Measurements from ENCODE around the gene NUP62. TPM values are rescaled to one million over a fixed set of nuclear protein-coding genes. Genes with fewer than 3 reads are reported as not detected.

NUP62 gene
- total RNA-seq, 1 donor from 2014 or later: 36.5 TPM

DNA sequence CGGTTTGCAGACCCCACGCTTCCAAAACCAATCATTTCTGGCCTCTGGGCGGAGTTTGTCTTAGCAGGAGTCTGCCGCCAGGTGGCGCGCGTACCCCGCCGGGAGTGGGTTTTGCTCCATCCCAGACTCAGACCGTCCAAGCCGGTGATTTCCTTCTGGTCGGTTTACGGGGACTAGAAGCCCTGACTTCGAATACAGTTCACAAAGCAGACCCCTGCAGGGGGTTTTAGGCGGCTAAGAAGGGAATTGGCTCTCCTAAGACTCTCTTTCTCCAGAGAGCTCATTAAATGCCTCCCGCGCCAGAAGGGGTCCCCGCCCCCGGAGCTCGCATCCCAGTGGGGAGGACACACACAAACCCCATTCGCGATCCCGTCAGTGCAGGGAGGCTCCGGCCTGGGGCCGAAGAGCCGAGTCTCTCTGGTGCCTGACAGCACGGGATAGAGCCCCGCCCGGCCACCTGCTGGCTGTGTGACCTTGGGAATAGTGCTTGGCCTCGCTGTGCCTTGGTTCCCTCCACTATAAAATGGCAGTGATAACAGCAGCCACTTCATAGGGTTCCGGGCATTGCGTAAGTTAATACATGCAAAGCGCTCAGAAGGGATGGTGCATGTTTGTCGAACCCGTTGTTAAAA lies 8.6 kb upstream of the NUP62 start:
- intact Hi-C loops (cut with DNase I): no loop called here
- peaks cover 2% of the 10 kb centered on the region for H3K36me3 ChIP-seq
- DNase-seq: peak; percentile 86
- no peaks in the 10 kb centered on the region for H3K27me3 ChIP-seq (ENCODE audit: low read depth)
- peak; percentile 91 to 92 for ATAC-seq
- TF ChIP-seq, protein P1, sequence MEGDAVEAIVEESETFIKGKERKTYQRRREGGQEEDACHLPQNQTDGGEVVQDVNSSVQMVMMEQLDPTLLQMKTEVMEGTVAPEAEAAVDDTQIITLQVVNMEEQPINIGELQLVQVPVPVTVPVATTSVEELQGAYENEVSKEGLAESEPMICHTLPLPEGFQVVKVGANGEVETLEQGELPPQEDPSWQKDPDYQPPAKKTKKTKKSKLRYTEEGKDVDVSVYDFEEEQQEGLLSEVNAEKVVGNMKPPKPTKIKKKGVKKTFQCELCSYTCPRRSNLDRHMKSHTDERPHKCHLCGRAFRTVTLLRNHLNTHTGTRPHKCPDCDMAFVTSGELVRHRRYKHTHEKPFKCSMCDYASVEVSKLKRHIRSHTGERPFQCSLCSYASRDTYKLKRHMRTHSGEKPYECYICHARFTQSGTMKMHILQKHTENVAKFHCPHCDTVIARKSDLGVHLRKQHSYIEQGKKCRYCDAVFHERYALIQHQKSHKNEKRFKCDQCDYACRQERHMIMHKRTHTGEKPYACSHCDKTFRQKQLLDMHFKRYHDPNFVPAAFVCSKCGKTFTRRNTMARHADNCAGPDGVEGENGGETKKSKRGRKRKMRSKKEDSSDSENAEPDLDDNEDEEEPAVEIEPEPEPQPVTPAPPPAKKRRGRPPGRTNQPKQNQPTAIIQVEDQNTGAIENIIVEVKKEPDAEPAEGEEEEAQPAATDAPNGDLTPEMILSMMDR (IDR thresholded peaks at IDR 0.05): peak; percentile 97
- H3K4me3 ChIP-seq: no peak overlapping the region
- no peak overlapping the region for H3K27ac ChIP-seq
- peaks cover 10% of the 10 kb centered on the region for H3K4me1 ChIP-seq
- no peaks in the 10 kb centered on the region for H3K9me3 ChIP-seq

DNA sequence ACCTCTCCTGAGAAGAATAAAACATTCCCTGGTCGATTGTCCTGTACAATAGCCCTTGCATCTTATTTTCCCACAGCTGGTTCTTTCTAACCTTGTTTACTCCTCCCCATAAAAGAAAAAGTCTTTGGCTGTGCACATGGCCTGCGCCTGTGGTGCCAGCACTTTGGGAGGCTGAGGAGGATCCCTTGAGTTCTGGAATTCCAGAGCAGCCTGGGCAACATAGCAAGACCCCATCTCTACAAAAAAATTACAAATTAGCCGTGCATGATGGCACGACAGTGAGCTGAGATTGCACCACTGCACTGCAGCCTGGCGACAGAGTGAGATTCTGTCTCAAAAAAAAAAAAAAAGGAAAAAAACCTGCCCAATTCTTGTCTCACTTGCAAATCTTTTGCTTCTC lies 7.2 kb upstream of the NUP62 start:
- no peak overlapping the region for H3K4me3 ChIP-seq
- DNase-seq: peak; percentile 10
- H3K36me3 ChIP-seq: peaks cover 4% of the 10 kb centered on the region
- no peak overlapping the region for H3K27ac ChIP-seq
- peaks cover 10% of the 10 kb centered on the region for H3K4me1 ChIP-seq
- H3K27me3 ChIP-seq (ENCODE audit: low read depth): no peaks in the 10 kb centered on the region
- TF ChIP-seq, protein P1 (IDR thresholded peaks at IDR 0.05): no peak
- ATAC-seq: no peak
- no peaks in the 10 kb centered on the region for H3K9me3 ChIP-seq
- intact Hi-C loops (cut with DNase I): no loop called here

DNA sequence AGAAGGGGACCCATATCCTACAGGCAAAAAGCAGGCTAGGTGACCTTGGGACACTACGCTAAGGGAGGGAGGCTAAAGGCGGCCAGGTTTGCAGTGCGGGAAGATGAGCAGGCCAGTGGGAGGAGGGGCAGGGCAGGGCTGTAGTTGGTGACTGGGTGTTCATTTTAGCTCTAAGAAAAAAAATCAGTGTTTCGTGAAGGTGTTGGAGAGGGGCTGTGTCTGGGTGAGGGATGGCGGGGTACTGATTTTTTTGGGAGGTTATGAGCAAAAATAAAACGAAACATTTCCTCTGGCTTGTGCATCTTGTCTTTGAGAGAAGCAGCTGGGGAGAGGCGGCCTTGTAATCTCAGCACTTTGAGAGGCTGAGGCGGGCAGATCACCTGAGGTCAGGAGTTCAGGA lies 4.3 kb upstream of the NUP62 start:
- H3K4me1 ChIP-seq: peaks cover 15% of the 10 kb centered on the region
- intact Hi-C loops (cut with DNase I): no loop called here
- H3K9me3 ChIP-seq: no peaks in the 10 kb centered on the region
- H3K36me3 ChIP-seq: peaks cover 4% of the 10 kb centered on the region
- H3K27me3 ChIP-seq (ENCODE audit: low read depth): no peaks in the 10 kb centered on the region
- no peak overlapping the region for H3K27ac ChIP-seq
- no peak for DNase-seq
- TF ChIP-seq, protein P1 (IDR thresholded peaks at IDR 0.05): no peak
- no peak overlapping the region for H3K4me3 ChIP-seq
- ATAC-seq: no peak

DNA sequence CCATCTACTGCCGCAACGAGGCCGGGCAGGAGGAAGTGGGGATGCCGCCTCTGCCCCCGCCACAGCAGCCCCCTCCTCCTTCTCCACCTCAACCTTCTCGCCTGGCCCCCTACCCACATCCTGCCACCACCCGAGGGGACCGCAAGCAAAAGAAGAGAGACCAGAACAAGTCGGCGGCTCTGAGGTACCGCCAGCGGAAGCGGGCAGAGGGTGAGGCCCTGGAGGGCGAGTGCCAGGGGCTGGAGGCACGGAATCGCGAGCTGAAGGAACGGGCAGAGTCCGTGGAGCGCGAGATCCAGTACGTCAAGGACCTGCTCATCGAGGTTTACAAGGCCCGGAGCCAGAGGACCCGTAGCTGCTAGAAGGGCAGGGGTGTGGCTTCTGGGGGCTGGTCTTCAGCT lies 3.4 kb upstream of the NUP62 start:
- TF ChIP-seq, protein P1 (IDR thresholded peaks at IDR 0.05): no peak
- no peaks in the 10 kb centered on the region for H3K27me3 ChIP-seq (ENCODE audit: low read depth)
- H3K4me1 ChIP-seq: peaks cover 20% of the 10 kb centered on the region
- no peak overlapping the region for H3K4me3 ChIP-seq
- no peaks in the 10 kb centered on the region for H3K9me3 ChIP-seq
- intact Hi-C loops (cut with DNase I): no loop called here
- H3K27ac ChIP-seq: no peak overlapping the region
- DNase-seq (no peak), ATAC-seq (no peak)
- peaks cover 4% of the 10 kb centered on the region for H3K36me3 ChIP-seq

DNA sequence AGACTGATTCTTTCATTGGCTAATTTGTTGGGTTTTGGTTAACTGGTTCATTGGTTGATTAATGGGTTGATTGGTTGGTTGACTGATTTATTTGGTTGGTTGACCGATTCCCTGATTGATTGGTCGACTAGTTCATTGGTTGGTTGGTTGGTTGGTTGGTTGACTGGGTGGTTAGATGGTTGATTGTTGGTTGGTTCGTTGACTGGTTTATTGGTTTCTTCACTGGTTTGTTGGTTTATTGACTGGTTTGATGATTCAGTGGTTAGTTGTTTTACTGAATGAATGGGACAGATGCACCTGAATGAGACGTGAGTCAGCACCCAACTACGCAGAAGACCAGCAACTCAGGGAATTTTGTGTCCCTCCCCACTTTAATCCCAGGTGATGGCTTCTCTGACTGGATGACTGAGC lies 2.7 kb upstream of the NUP62 start:
- H3K27ac ChIP-seq: no peak overlapping the region
- H3K36me3 ChIP-seq: peaks cover 9% of the 10 kb centered on the region
- peaks cover 22% of the 10 kb centered on the region for H3K4me1 ChIP-seq
- intact Hi-C loops (cut with DNase I): no loop called here
- no peaks in the 10 kb centered on the region for H3K27me3 ChIP-seq (ENCODE audit: low read depth)
- TF ChIP-seq, protein P1 (IDR thresholded peaks at IDR 0.05): no peak
- no peaks in the 10 kb centered on the region for H3K9me3 ChIP-seq
- ATAC-seq (no peak), DNase-seq (no peak)
- no peak overlapping the region for H3K4me3 ChIP-seq

All from lower lobe of right lung (tissue), 2 donors.